K562 (cell line): ENCODE results near the gene HLTF. TPM values are rescaled to one million over a fixed set of nuclear protein-coding genes. Genes with fewer than 3 reads are reported as not detected.

Experiments
- ARNT ChIP-seq, 2 experiments: fragments of 450-650 bp; IDR thresholded peaks; 2 replicates each; pipeline ENCODE4 v1.6.1; 2016; ENCODE audit warnings: mild to moderate bottlenecking in 1 of 2
- CREB3L1 ChIP-seq: fragments of 450-650 bp; IDR thresholded peaks from 2 replicates; pipeline ENCODE4 v1.6.1; 2014; ENCODE audit warnings: low read depth, mild to moderate bottlenecking, moderate library complexity, borderline replicate concordance
- CREB5 ChIP-seq: fragments of 250-450 bp; sonication (Bioruptor Pico); IDR thresholded peaks from 2 replicates; pipeline ENCODE4 v1.5.0; 2020; ENCODE audit warnings: mild to moderate bottlenecking
- ETS2 ChIP-seq: IDR thresholded peaks from 2 replicates; pipeline ENCODE4 v1.6.1; 2016; ENCODE audit warnings: borderline replicate concordance, missing genetic modification characterization, mild to moderate bottlenecking, moderate library complexity, missing compliant biosample characterization; ENCODE audit not compliant: poor library complexity, severe bottlenecking
- RBM39 ChIP-seq: fragments of 200-400 bp; formaldehyde crosslinking; optimal IDR thresholded peaks from 2 replicates; pipeline ENCODE3; 2018; ENCODE audit warnings: low read depth, low read length
- SIN3A ChIP-seq, 2 experiments: fragments of 150-350 bp in 1 of 2; IDR thresholded peaks; 2 replicates each; pipeline ENCODE4 v1.6.1; 2011 to 2016; ENCODE audit warnings: borderline replicate concordance in 2 of 2, low read depth in 2 of 2, low read length in 2 of 2, mild to moderate bottlenecking in 2 of 2, moderate library complexity in 2 of 2; ENCODE audit not compliant: control insufficient read depth in 1 of 2
- SMARCC2 ChIP-seq: fragments of 450-650 bp; IDR thresholded peaks from 2 replicates; pipeline ENCODE4 v1.6.1; 2017; ENCODE audit warnings: antibody characterized with exemption, moderate library complexity, mild to moderate bottlenecking, low read depth
- STAG1 ChIP-seq: sonication (generic); formaldehyde crosslinking; IDR thresholded peaks from 2 replicates; pipeline ENCODE4 v1.5.0; 2020; ENCODE audit warnings: missing genetic modification reagents, borderline replicate concordance
- XRCC5 ChIP-seq: fragments of 200-400 bp; formaldehyde crosslinking; IDR thresholded peaks from 2 replicates; pipeline ENCODE4 v1.6.1; 2017; ENCODE audit warnings: low read depth, mild to moderate bottlenecking, low read length
- ZNF830 ChIP-seq: fragments of 250-450 bp; sonication (Bioruptor Pico); IDR thresholded peaks from 2 replicates; pipeline ENCODE4 v1.5.0; 2021; ENCODE audit warnings: mild to moderate bottlenecking
- polyA plus RNA-seq, 8 experiments: library from polyadenylated mRNA; depleted of rRNA in 4 of 8; stranded (reverse) in 5 of 8; unstranded in 3 of 8; fragments of >200 nt; fragmentation: Nextera tagmentation in 2 of 8; fragmentation: Illumina TruSeq in 1 of 8; extraction: Ambion mirVana in 2 of 8; extraction: Trizol in 1 of 8; gene quantifications; 2 replicates each; pipeline versions ENCODE4 v1.2.1 to v1.2.3, GENCODE V29; 2011 to 2014; ENCODE audit warnings: inconsistent platforms in 1 of 8, missing spikeins in 1 of 8
- total RNA-seq, 7 experiments: library from RNA; depleted of rRNA in 6 of 7; stranded (reverse); fragments of >200 nt in 6 of 7; fragmentation: Illumina TruSeq in 2 of 7; extraction: Trizol in 2 of 7; gene quantifications; 2 replicates each; pipeline versions ENCODE4 v1.2.1 to v1.2.3, GENCODE V29; 2011 to 2021; ENCODE audit warnings: low replicate concordance in 1 of 7
- TF ChIP-seq, protein P1 (sequence below): fragments of 450-650 bp; formaldehyde crosslinking; IDR thresholded peaks from 2 replicates; pipeline ENCODE4 v1.4.0; 2020; ENCODE audit warnings: mild to moderate bottlenecking, moderate library complexity
- TF ChIP-seq, protein P2 (sequence below), 2 experiments: IDR thresholded peaks in 1 of 2; conservative IDR thresholded peaks in 1 of 2; 2 replicates each; pipeline ENCODE4 v1.6.1; 2016; ENCODE audit warnings: low read depth in 2 of 2, mild to moderate bottlenecking in 1 of 2, missing compliant biosample characterization in 1 of 2, missing genetic modification characterization in 1 of 2, moderate library complexity in 1 of 2
- TF ChIP-seq, protein P3 (sequence below): fragments of 250-450 bp; sonication (Bioruptor Pico); IDR thresholded peaks from 2 replicates; pipeline ENCODE4 v1.8.0; 2022; ENCODE audit warnings: inconsistent platforms
- TF ChIP-seq, protein P4 (sequence below): fragments of 250-450 bp; sonication (Bioruptor Pico); IDR thresholded peaks from 2 replicates; pipeline ENCODE4 v1.8.0; 2021; ENCODE audit warnings: moderate library complexity, mild to moderate bottlenecking, inconsistent platforms

The HLTF gene
- total and polyA plus RNA-seq, 9 of the 15 experiments (the other 6 are each of a cell fraction or from before 2014, with no cell fraction given): 35.1 to 82.4 (median 50.4) TPM

DNA sequence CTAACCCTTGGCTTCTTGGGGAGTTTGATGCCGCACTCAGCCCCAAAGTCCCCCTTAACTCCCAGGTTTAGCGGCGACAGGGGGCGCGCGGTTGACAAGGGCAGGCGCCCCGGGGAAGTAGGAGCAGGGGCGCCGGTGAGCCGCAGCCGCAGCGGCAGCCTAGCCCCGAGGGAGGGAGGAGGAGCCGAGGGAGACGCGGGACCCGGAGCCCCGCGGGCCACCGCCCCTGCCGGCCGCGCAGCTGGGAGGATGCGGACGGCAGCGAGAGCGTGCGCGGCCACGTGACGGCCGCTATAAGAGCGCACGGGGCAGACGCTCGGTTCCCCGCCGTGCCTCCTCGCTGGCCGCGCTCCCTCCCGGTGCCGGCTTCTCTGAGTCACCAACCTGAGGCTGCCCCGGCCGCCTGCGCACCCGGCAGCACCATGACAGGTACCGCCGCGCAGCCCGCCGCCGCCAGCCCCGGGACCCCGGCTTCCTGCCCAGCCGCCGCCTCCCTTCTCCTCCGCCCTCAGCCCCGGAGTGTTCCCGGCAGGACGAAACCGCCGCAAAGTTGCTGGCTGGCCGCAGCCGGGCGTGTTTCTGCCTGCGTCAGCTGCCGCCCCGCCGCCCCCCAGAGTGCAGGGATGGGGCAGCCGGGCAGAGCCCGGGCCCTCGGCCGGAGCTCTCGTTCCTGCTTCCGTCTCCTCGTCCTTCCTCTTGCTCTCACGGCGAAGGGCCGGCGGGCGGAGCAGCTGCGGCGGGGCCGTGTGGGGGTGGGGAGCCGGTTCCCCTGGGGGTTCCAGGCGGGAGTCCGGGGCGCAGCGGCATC is 94.9 kb downstream of the HLTF start, which contains the start of gene GYG1 (continued):
- no peak for TF ChIP-seq ZNF830 (CRISPR knock-in tag)
- TF ChIP-seq, protein P1, sequence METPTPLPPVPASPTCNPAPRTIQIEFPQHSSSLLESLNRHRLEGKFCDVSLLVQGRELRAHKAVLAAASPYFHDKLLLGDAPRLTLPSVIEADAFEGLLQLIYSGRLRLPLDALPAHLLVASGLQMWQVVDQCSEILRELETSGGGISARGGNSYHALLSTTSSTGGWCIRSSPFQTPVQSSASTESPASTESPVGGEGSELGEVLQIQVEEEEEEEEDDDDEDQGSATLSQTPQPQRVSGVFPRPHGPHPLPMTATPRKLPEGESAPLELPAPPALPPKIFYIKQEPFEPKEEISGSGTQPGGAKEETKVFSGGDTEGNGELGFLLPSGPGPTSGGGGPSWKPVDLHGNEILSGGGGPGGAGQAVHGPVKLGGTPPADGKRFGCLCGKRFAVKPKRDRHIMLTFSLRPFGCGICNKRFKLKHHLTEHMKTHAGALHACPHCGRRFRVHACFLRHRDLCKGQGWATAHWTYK (CRISPR knock-in tag): no peak
- TF ChIP-seq ETS2 (tag): no peak
- TF ChIP-seq STAG1 (CRISPR knock-in tag): no peak
- no peak for TF ChIP-seq ARNT (IDR thresholded peaks at IDR 0.05)
- TF ChIP-seq CREB5 (CRISPR knock-in tag): no peak
- TF ChIP-seq XRCC5: no peak
- TF ChIP-seq, protein P2, sequence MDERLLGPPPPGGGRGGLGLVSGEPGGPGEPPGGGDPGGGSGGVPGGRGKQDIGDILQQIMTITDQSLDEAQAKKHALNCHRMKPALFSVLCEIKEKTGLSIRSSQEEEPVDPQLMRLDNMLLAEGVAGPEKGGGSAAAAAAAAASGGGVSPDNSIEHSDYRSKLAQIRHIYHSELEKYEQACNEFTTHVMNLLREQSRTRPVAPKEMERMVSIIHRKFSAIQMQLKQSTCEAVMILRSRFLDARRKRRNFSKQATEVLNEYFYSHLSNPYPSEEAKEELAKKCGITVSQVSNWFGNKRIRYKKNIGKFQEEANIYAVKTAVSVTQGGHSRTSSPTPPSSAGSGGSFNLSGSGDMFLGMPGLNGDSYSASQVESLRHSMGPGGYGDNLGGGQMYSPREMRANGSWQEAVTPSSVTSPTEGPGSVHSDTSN (CRISPR knock-in tag; IDR thresholded peaks at IDR 0.05; ENCODE audit: low read depth): no peak
- TF ChIP-seq, protein P2 (tag; conservative IDR thresholded peaks at IDR 0.05; ENCODE audit: low read depth): no peak
- no peak for TF ChIP-seq SMARCC2
- TF ChIP-seq, protein P3, sequence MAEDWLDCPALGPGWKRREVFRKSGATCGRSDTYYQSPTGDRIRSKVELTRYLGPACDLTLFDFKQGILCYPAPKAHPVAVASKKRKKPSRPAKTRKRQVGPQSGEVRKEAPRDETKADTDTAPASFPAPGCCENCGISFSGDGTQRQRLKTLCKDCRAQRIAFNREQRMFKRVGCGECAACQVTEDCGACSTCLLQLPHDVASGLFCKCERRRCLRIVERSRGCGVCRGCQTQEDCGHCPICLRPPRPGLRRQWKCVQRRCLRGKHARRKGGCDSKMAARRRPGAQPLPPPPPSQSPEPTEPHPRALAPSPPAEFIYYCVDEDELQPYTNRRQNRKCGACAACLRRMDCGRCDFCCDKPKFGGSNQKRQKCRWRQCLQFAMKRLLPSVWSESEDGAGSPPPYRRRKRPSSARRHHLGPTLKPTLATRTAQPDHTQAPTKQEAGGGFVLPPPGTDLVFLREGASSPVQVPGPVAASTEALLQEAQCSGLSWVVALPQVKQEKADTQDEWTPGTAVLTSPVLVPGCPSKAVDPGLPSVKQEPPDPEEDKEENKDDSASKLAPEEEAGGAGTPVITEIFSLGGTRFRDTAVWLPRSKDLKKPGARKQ (CRISPR knock-in tag): no peak
- no peak for TF ChIP-seq RBM39
- peak; percentile 78 to 86; a peak in 2 of 4 replicates for TF ChIP-seq SIN3A (IDR thresholded peaks at IDR 0.05; ENCODE audit: borderline replicate concordance in 2 of 2, control insufficient read depth in 1 of 2, low read depth in 2 of 2, low read length in 2 of 2)
- peak; percentile 43; the same call in 1 of the 2 replicates for TF ChIP-seq CREB3L1
- TF ChIP-seq, protein P4, sequence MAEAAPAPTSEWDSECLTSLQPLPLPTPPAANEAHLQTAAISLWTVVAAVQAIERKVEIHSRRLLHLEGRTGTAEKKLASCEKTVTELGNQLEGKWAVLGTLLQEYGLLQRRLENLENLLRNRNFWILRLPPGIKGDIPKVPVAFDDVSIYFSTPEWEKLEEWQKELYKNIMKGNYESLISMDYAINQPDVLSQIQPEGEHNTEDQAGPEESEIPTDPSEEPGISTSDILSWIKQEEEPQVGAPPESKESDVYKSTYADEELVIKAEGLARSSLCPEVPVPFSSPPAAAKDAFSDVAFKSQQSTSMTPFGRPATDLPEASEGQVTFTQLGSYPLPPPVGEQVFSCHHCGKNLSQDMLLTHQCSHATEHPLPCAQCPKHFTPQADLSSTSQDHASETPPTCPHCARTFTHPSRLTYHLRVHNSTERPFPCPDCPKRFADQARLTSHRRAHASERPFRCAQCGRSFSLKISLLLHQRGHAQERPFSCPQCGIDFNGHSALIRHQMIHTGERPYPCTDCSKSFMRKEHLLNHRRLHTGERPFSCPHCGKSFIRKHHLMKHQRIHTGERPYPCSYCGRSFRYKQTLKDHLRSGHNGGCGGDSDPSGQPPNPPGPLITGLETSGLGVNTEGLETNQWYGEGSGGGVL (CRISPR knock-in tag): no peak
